Stomach (tissue), 4 donors: ENCODE data around the gene RECQL5.

ENCODE experiments used
- POLR2A ChIP-seq, 4 donors: fragments of 450-650 bp; IDR thresholded peaks; one replicate each; pipeline ENCODE4 v1.6.1; 2016; ENCODE audit warnings: antibody characterized with exemption in 4 of 4, control low read depth in 2 of 4, mild to moderate bottlenecking in 1 of 4, moderate library complexity in 1 of 4
- POLR2AphosphoS5 ChIP-seq, 3 donors: sonication (generic); formaldehyde crosslinking; IDR thresholded peaks; one replicate each; pipeline ENCODE4 v1.6.1; 2016; ENCODE audit warnings: antibody characterized with exemption in 3 of 3
- TF ChIP-seq, protein P1 (sequence below), 7 experiments: fragments of 450-650 bp in 4 of 7; fragments of 200-600 bp in 3 of 7; sonication (generic) in 3 of 7; IDR thresholded peaks; one replicate each; pipeline ENCODE4 v1.5.1; 2016 to 2019; ENCODE audit warnings: antibody characterized with exemption in 7 of 7, control low read depth in 2 of 7, mild to moderate bottlenecking in 1 of 7

- TF ChIP-seq, protein P1, sequence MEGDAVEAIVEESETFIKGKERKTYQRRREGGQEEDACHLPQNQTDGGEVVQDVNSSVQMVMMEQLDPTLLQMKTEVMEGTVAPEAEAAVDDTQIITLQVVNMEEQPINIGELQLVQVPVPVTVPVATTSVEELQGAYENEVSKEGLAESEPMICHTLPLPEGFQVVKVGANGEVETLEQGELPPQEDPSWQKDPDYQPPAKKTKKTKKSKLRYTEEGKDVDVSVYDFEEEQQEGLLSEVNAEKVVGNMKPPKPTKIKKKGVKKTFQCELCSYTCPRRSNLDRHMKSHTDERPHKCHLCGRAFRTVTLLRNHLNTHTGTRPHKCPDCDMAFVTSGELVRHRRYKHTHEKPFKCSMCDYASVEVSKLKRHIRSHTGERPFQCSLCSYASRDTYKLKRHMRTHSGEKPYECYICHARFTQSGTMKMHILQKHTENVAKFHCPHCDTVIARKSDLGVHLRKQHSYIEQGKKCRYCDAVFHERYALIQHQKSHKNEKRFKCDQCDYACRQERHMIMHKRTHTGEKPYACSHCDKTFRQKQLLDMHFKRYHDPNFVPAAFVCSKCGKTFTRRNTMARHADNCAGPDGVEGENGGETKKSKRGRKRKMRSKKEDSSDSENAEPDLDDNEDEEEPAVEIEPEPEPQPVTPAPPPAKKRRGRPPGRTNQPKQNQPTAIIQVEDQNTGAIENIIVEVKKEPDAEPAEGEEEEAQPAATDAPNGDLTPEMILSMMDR (IDR thresholded peaks at IDR 0.05): no peak
- TF ChIP-seq POLR2A (IDR thresholded peaks at IDR 0.05) (no peak), POLR2AphosphoS5 (IDR thresholded peaks at IDR 0.05) (no peak)
Measured at GRCh38 chr17:75649687-75650086, 17.3 kb downstream of the RECQL5 start.
